Adrenal gland (tissue), 5 donors: Measurements from ENCODE around the gene GRXCR2.

Experiments used
- CTCF ChIP-seq, 6 experiments: fragments of 450-650 bp in 4 of 6; fragments of 200-600 bp in 2 of 6; sonication (generic) in 1 of 6; IDR thresholded peaks; 1 replicate in 5 of 6; 2 replicates in 1 of 6; pipeline versions ENCODE4 v1.5.1 to v1.8.0; 2016 to 2021; ENCODE audit warnings: antibody characterized with exemption in 6 of 6, mild to moderate bottlenecking in 2 of 6, moderate library complexity in 1 of 6
- POLR2A ChIP-seq, 2 donors: fragments of 450-650 bp; IDR thresholded peaks; one replicate each; pipeline ENCODE4 v1.6.1; 2017; ENCODE audit warnings: antibody characterized with exemption in 2 of 2, mild to moderate bottlenecking in 2 of 2, moderate library complexity in 1 of 2
- donor health status: DM: no; HTN: no; CAD: no.

DNA sequence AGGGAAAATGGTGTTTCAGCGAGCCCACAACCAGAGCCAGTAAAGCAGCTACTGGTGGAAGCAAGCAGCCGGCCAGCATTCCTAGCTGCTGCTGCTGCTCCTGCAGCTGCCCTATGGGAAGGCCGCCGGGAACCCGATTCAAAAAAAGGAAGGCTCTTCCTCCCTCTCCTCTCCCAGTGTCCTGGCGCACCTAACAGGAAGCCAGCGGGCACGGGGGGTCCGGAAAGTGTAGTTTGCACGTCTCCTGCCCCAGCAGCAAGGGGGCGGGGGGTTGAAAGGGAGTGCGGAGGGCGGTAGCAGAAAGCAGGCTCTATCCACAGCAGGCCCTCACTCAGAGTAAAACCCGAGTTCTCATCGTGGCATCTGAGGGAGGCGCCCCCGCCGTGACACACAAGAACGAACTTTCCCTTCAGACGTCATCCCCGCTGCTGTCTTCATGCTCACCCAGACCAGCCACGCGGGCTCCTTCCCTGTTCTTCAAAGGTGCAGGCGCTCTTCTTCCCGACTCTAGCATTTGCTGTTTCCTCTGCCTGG, 16.5 kb downstream of the GRXCR2 start:
- peak in 5 of 6 experiments; percentile 12 to 34 (median 18) for TF ChIP-seq CTCF (IDR thresholded peaks at IDR 0.05)
- TF ChIP-seq POLR2A (IDR thresholded peaks at IDR 0.05) = peak in 1 of 2 donors; percentile 66
